HFF-Myc (cell line): ENCODE results near the gene RNASE11.

Experiments
- DNase-seq: peaks from one replicate; pipeline ENCODE4 v3.0.0-alpha.2; 2011; ENCODE audit warnings: low read depth; ENCODE audit errors: extremely low read depth
- H3K4me3 ChIP-seq: replicated peaks from 2 replicates; pipeline ENCODE4 v1.5.1; 2011; ENCODE audit warnings: low read depth, mild to moderate bottlenecking, control low read depth, low read length
- CTCF ChIP-seq: IDR thresholded peaks from 2 replicates; pipeline ENCODE4 v1.5.1; 2012; ENCODE audit warnings: mild to moderate bottlenecking, low read depth, low read length, control low read depth; ENCODE audit errors: missing control alignments

RNASE11 gene

GRCh38 chr14:20608383-20609110 lies 20.7 kb upstream of the RNASE11 start:
- no peak overlapping the region for H3K4me3 ChIP-seq
- DNase-seq, result no peak
- TF ChIP-seq CTCF, result no peak

GRCh38 chr14:20607617-20608016 lies 19.8 kb upstream of the RNASE11 start:
- no peak for DNase-seq
- no peak overlapping the region for H3K4me3 ChIP-seq
- no peak for TF ChIP-seq CTCF

GRCh38 chr14:20606902-20607242 lies 19.1 kb upstream of the RNASE11 start:
- TF ChIP-seq CTCF, result no peak
- H3K4me3 ChIP-seq, result no peak overlapping the region
- no peak for DNase-seq

- no peak for DNase-seq
- H3K4me3 ChIP-seq, result no peak overlapping the region
- peak; percentile 58 for TF ChIP-seq CTCF
These were observed 18.5 kb upstream of the RNASE11 start for GRCh38 chr14:20606190-20606901.

- no peak for TF ChIP-seq CTCF
- H3K4me3 ChIP-seq, result no peak overlapping the region
- DNase-seq, result no peak
These were observed 16.3 kb upstream of the RNASE11 start for GRCh38 chr14:20603813-20604690.

- TF ChIP-seq CTCF, result no peak
- H3K4me3 ChIP-seq, result no peak overlapping the region
- no peak for DNase-seq
These were observed 14.8 kb upstream of the RNASE11 start for GRCh38 chr14:20602583-20602982.
